ENCODE results near the gene LRCOL1.

LRCOL1 gene

DNA sequence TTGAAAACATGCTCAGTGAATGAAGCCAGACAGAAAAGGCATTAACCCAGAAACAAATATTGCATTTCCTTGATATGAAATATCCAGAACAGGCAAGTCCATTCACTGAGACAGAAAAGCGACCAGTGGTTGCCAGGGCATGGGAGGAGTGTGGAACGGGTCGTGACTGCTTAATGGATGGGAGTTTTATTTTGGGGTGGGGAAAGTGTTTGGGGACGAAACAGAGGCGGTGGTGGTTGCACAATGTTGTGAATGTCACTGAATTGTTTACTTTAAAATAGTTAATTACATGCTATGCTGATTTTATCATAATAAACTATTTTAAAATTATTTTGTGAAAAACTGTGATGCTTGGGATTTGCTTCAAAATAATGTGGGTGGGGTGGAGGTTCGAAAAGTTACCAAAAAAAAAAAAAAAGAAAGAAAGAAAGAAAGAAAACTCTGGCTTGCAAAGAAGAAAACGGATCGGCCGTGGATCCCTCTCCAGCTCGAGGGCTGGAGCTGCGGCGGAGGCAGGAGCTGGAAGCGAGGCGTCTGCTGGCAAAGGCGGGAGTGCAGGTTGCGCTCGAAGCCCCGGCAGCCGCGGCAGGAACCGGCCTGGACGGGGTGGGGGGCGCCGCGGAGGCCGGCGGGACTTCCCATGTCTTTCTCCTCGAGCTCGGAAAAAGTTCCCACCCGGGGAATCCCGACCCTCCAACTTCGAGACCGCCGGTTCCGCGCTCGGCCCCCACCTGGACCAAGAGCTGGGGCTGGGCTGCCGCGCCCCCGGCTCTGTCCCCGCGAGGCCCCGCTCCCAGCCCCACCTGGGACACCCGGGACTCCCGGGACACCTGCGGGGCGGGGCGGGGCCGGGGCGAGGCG is 7.7 kb upstream of the LRCOL1 start:
- no peak overlapping the region for H3K4me3 ChIP-seq (ENCODE audit: low read depth, low read length)
- ChIA-PET POLR2A (no interaction called here), CTCF (interaction anchor here (0.6 to 15.6 kb wide), 10 partner anchors 11 to 464 kb away, joined by 3 to 214 read pairs (median 5); partner anchors contain the start of gene LRCOL1)

DNA sequence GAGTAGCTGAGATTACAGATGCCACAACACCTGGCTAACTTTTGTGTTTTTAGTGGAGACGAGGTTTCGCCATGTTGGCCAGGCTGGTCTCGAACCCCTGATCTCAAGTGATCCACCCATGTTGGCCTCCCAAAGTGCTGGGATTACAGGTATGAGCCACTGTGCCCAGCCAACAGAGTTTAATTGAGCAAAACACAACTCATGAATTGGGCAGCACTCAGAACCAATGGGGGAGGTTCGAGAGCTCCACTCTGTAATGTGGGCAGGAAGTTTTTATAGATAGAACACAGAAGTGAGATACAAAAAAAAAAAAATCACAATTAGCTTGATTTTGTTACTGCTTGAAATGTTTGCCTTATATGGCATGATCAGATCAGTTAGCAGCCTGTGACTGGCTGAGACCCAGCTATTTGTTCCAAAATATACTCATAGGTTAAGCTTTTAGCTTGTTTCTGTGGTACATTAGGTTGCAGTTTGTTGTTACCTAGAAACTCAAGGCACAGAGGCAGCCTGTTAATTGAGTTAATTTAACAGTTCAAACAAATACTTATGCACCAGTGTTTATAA is 6.8 kb upstream of the LRCOL1 start:
- ChIA-PET CTCF (interaction anchor here (0.6 to 15.6 kb wide), 9 partner anchors 12 to 463 kb away, joined by 3 to 214 read pairs (median 4); partner anchors contain the start of gene LRCOL1), POLR2A (interaction anchor here (0.6 kb wide), 1 partner anchor 62 kb away, joined by 3 read pairs; no protein-coding TSS in a partner anchor)
- no peak for DNase-seq (ENCODE audit: low read depth, low spot score)
- H3K4me3 ChIP-seq (ENCODE audit: low read depth, low read length): no peak overlapping the region
- TF ChIP-seq, protein P1, sequence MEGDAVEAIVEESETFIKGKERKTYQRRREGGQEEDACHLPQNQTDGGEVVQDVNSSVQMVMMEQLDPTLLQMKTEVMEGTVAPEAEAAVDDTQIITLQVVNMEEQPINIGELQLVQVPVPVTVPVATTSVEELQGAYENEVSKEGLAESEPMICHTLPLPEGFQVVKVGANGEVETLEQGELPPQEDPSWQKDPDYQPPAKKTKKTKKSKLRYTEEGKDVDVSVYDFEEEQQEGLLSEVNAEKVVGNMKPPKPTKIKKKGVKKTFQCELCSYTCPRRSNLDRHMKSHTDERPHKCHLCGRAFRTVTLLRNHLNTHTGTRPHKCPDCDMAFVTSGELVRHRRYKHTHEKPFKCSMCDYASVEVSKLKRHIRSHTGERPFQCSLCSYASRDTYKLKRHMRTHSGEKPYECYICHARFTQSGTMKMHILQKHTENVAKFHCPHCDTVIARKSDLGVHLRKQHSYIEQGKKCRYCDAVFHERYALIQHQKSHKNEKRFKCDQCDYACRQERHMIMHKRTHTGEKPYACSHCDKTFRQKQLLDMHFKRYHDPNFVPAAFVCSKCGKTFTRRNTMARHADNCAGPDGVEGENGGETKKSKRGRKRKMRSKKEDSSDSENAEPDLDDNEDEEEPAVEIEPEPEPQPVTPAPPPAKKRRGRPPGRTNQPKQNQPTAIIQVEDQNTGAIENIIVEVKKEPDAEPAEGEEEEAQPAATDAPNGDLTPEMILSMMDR (IDR thresholded peaks at IDR 0.05; ENCODE audit: insufficient read depth, low read length, missing control alignments): no peak

More for the DNA sequence above, 7.7 kb upstream of the LRCOL1 start:
- TF ChIP-seq, protein P1 (IDR thresholded peaks at IDR 0.05; ENCODE audit: insufficient read depth, low read length, missing control alignments): no peak
- no peak for DNase-seq (ENCODE audit: low read depth, low spot score)

DNA sequence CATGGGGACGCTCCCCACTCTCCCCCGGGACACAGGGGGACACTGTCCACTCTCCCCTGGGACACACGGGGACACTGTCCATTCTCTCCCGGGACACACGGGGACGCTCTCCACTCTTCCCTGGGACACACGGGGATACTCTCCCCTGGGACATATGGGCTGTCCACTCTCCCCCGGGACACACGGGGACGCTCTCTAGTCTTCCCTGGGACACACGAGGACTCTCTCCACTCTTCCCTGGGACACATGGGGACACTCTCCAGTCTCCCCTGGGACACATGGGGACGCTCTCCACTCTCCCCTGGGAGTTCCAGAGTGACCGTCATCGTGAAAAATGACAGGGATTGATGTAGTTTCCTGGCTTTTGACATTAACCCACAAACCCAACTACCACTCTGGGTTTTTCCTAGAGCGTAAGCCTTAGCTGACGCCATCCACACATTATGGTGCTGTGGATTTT is 5.2 kb upstream of the LRCOL1 start:
- no peak for DNase-seq (ENCODE audit: low read depth, low spot score)
- ChIA-PET CTCF (interaction anchor here (0.7 to 15.6 kb wide), 23 partner anchors 8 to 462 kb away, joined by 3 to 214 read pairs (median 4); partner anchors contain the start of gene LRCOL1), POLR2A (no interaction called here)
- TF ChIP-seq, protein P1 (IDR thresholded peaks at IDR 0.05; ENCODE audit: insufficient read depth, low read length, missing control alignments): no peak
- no peak overlapping the region for H3K4me3 ChIP-seq (ENCODE audit: low read depth, low read length)

DNA sequence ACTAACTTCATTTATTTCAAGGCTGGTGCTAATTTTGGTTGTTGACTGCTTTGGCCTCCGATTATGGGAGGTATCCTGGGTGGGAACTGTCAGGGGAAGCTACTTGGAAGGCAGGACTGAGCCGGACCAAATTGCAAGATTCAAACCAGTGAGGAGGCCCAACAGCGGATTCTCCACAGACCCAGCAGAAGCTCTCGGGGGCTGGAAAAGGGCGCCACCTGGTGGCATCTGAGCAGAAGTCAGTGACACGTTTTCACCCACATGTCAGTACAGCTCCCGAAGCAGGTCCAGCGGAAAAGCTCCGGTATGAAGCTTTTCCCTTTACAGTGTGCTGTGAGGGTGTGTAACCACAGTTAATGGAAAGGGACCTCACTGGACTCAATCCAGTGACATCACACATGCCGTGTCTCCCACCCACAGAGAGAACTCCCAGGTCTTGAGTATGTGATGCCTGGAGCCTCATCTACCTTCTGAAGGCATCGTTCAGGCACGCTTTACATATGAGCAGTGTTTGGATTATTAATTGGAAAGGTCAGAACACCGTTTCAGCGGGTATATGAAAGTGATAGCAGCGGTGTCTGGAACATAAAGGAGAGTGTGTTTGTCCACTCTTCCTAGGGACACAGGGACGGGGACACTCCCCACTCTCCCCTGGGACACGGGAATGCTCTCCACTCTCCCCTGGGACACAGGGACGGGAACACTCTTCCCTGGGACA is 4.6 kb upstream of the LRCOL1 start:
- H3K4me3 ChIP-seq (ENCODE audit: low read depth, low read length): no peak overlapping the region
- CTCF ChIA-PET: interaction anchor here (0.6 to 15.6 kb wide), 30 partner anchors 8 to 464 kb away, joined by 3 to 214 read pairs (median 6); partner anchors contain the start of gene LRCOL1
- POLR2A ChIA-PET: no interaction called here
- TF ChIP-seq, protein P1 (IDR thresholded peaks at IDR 0.05; ENCODE audit: insufficient read depth, low read length, missing control alignments): peak; percentile 89
- DNase-seq (ENCODE audit: low read depth, low spot score): peak; percentile 28

DNA sequence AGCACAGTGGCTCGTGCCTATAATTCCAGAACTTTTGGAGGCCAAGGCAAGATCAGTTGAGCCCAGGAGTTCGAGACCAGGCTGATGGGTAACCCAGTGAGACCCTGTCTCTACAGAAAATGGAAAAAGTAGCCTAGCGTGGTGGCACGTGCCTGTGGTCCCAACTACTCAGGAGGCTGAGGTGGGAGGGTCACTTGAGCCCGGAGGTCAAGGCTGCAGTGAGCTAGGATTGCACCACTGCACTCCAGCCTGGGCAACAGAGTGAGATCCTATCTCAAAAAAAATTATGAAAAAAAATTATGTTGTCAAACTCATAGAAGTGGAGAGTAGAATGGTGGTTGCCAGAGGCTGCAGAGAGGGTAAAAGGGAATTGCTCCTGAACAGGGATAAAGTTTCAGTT is 3.6 kb upstream of the LRCOL1 start:
- no peak overlapping the region for H3K4me3 ChIP-seq (ENCODE audit: low read depth, low read length)
- TF ChIP-seq, protein P1 (IDR thresholded peaks at IDR 0.05; ENCODE audit: insufficient read depth, low read length, missing control alignments): no peak
- CTCF ChIA-PET: interaction anchor here (1.1 to 15.6 kb wide), 21 partner anchors 9 to 460 kb away, joined by 3 to 214 read pairs (median 8); partner anchors contain the start of gene LRCOL1
- DNase-seq (ENCODE audit: low read depth, low spot score): no peak
- POLR2A ChIA-PET: no interaction called here

Measured in AG04449 (cell line).